ENCODE measurements around the gene ACP3. TPM values are rescaled to one million over a fixed set of nuclear protein-coding genes. Genes with fewer than 3 reads are reported as not detected.

Gene ACP3
- total RNA-seq, 1 donor from 2014 or later, result 19.9 TPM

DNA sequence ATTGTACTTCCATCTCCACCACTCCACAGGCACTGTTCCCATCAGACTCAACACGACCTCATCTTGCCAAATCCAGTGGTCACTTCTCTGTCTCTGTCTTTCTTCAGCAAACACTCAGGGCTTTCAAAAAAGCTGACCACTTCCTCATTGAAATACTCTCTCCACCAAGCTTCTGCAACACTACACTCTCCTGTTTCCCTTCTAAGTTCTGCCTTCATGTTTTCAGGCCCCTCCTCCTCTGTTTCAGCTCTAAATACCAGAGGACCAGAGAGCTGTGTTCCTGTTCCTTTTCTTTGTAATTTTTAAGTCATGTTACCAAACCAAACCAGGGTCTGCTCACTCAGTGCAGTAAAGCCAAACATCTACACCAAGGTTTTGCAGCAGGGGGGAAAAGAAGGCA, 33.8 kb upstream of the ACP3 start:
- H3K27me3 ChIP-seq (ENCODE audit: low read depth), result no peaks in the 10 kb centered on the region
- TF ChIP-seq, protein P1, sequence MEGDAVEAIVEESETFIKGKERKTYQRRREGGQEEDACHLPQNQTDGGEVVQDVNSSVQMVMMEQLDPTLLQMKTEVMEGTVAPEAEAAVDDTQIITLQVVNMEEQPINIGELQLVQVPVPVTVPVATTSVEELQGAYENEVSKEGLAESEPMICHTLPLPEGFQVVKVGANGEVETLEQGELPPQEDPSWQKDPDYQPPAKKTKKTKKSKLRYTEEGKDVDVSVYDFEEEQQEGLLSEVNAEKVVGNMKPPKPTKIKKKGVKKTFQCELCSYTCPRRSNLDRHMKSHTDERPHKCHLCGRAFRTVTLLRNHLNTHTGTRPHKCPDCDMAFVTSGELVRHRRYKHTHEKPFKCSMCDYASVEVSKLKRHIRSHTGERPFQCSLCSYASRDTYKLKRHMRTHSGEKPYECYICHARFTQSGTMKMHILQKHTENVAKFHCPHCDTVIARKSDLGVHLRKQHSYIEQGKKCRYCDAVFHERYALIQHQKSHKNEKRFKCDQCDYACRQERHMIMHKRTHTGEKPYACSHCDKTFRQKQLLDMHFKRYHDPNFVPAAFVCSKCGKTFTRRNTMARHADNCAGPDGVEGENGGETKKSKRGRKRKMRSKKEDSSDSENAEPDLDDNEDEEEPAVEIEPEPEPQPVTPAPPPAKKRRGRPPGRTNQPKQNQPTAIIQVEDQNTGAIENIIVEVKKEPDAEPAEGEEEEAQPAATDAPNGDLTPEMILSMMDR (IDR thresholded peaks at IDR 0.05), result no peak
- ATAC-seq, result peak; percentile 87 to 94
- intact Hi-C loops (cut with DNase I), result no loop called here
- H3K36me3 ChIP-seq, result no peaks in the 10 kb centered on the region
- H3K4me1 ChIP-seq, result peaks cover 11% of the 10 kb centered on the region
- DNase-seq, result no peak
- no peaks in the 10 kb centered on the region for H3K9me3 ChIP-seq
- H3K4me3 ChIP-seq, result no peak overlapping the region
- peak overlapping the region; percentile 73 for H3K27ac ChIP-seq

DNA sequence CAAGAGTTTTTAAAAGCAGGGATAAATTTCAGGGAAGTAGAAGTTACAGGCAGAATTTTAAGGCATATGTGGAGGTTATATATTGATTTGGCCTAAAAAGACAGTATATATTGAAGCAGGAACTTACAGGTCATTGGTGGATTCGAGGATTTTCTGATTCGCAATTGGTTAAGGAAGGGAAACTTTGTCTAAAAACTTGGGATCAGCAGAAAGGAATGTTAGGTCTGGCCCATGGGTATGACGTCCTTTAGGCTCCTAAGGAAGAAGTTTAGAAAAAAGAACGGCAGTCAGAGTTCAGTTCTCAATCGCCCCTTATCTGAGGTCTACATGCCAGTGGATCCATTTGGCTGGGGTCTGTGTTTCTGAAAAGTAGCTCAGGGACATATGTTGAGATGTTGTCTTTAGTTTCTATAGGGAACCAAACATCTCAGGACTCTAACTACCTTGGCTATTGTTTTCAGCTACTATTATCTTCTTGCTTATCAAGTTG, 33.2 kb upstream of the ACP3 start:
- Histone ChIP-seq H3K4me1 (peaks cover 11% of the 10 kb centered on the region), H3K27ac (peak overlapping the region; percentile 73), H3K36me3 (no peaks in the 10 kb centered on the region), H3K27me3 (ENCODE audit: low read depth) (no peaks in the 10 kb centered on the region), H3K9me3 (no peaks in the 10 kb centered on the region), H3K4me3 (no peak overlapping the region)
- DNase-seq, result no peak
- ATAC-seq, result peak in 1 of 2 donors; percentile 15
- intact Hi-C loops (cut with DNase I), result no loop called here
- TF ChIP-seq, protein P1 (IDR thresholded peaks at IDR 0.05), result no peak

DNA sequence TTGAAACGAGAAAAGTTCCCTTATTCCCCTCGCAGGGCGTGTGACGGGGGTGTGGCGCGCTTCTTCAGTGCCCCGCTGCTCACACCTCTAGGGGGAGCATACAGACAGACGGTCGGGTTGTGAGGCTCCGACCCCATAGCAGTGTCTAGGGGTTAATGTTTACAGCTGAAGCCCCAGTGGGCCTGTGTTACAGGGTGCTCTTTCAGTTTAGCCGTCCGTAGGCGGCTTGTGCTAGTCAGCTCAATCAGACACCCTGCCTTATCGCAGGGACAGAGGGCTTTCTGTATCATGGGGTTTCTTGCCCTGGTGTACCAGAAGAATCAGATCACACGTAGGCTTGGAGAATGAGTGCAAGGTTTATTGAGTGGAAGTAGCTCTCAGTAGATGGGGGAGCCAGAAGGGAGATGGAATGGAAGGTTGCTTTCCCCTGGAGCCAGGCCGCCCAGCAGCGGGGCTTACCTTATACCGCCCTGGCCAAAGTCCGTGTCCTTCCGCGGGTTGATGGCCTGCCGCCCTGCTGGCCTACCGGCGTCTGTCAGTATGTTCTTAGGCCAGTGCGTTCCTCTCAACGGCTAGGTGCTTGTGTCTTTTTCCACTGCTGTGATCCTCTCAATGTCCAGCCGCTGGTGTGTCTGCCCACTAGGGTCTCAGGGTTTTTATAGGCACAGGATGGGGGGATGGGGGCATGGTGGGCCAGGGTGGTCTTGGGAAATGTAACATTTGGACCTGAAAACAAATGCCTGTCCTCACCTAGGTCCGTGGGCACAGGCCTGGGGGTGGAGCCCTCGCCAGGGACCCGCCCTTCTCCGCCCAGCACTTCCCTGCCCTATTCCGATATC, 32.2 kb upstream of the ACP3 start:
- peaks cover 14% of the 10 kb centered on the region for H3K4me1 ChIP-seq
- DNase-seq (peak; percentile 69), ATAC-seq (peak; percentile 29 to 53)
- intact Hi-C loops (cut with DNase I), result no loop called here
- H3K27me3 ChIP-seq (ENCODE audit: low read depth), result no peaks in the 10 kb centered on the region
- peak overlapping the region; percentile 73 for H3K27ac ChIP-seq
- no peaks in the 10 kb centered on the region for H3K36me3 ChIP-seq
- TF ChIP-seq, protein P1 (IDR thresholded peaks at IDR 0.05), result peak; percentile 14
- no peaks in the 10 kb centered on the region for H3K9me3 ChIP-seq
- H3K4me3 ChIP-seq, result no peak overlapping the region

DNA sequence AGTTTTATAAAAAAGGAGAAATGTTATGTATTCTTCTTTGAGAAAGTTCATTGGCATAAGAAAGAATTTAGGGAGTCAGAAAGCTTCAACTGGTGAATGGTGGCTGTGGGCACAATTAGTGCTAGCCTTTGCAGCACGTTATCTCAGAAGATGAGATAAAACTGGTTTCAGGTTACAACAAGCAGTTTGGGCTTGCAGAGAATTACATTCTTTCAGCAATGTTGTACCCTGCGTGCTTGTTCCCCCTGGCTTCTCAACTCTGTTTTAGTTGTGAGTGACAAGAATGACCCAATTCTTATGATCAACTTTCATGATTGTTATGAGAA, 31.6 kb upstream of the ACP3 start:
- ATAC-seq, result peak in 1 of 2 donors; percentile 36
- Histone ChIP-seq H3K36me3 (no peaks in the 10 kb centered on the region), H3K4me1 (peaks cover 20% of the 10 kb centered on the region), H3K4me3 (no peak overlapping the region), H3K27ac (no peak overlapping the region), H3K9me3 (no peaks in the 10 kb centered on the region), H3K27me3 (ENCODE audit: low read depth) (no peaks in the 10 kb centered on the region)
- intact Hi-C loops (cut with DNase I), result no loop called here
- TF ChIP-seq, protein P1 (IDR thresholded peaks at IDR 0.05), result no peak
- no peak for DNase-seq

DNA sequence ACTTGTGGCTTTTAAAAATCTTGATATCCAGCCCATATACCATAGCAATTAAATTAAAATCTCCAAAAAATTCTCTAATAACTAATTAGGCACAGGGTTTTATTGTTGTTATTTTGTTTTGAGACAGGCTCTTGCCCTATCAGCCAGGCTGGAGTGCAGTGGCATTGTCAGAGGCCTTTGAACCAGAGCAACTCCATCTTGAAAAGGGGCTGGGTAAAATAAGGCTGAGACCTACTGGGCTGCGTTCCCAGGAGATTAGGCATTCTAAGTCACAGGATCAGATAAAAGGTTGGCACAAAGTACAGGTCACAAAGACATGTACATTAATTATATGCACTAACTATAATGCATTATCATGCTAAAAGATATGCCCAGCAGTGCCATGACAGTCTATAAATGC, 31.2 kb upstream of the ACP3 start:
- ATAC-seq (no peak), DNase-seq (no peak)
- intact Hi-C loops (cut with DNase I), result no loop called here
- Histone ChIP-seq H3K27me3 (ENCODE audit: low read depth) (no peaks in the 10 kb centered on the region), H3K4me3 (no peak overlapping the region), H3K9me3 (no peaks in the 10 kb centered on the region), H3K27ac (no peak overlapping the region), H3K4me1 (peaks cover 22% of the 10 kb centered on the region), H3K36me3 (no peaks in the 10 kb centered on the region)
- TF ChIP-seq, protein P1 (IDR thresholded peaks at IDR 0.05), result no peak

Measured in lower lobe of right lung (tissue), 2 donors.